Heart left ventricle (tissue), 13 donors: ENCODE measurements around the gene TENT4B.

Experiments used
- CTCF ChIP-seq, 12 donors: fragments of 200-600 bp; sonication (generic) in 4 of 12; IDR thresholded peaks; one replicate each; pipeline versions ENCODE4 v1.5.0 to v1.8.0; 2018 to 2022; ENCODE audit warnings: antibody characterized with exemption in 12 of 12, mild to moderate bottlenecking in 5 of 12
- POLR2A ChIP-seq, 2 donors: fragments of 450-650 bp; IDR thresholded peaks; one replicate each; pipeline ENCODE4 v1.6.1; 2017; ENCODE audit warnings: antibody characterized with exemption in 2 of 2, mild to moderate bottlenecking in 2 of 2, moderate library complexity in 2 of 2
- donor health status: ischemic (EF 13 %, LVEDD 7.1; RV severe dilation, severe dysfunction).
- donor health status: DM: no; HTN: yes; CAD: no.
- donor health status: DM: no; HTN: no; CAD: no.
- donor health status: ischemic (EF 25% LVEDD 6.9; RV normal size, moderate dysfunction).
- donor health status: ischemic (EF 25% LVEDD 5.7; RV mildly dilated, moderate dysfunction).
- donor health status: ischemic (EF 35%, LVEDD 5.7; RV mildly dilated, moderate dysfunction).
- donor health status: nonischemic (EF 11% LVEDD 7.7; RV severe dilation, severe dysfunction).
- donor health status: DM: yes; HTN: yes; CAD: no.
- donor health status: PGD.
- donor health status: ischemic (EF 29% LVEDD 5.4; RV normal size, mild dysfunction).
- donor health status: nonischemic (EF 23%, LVEDD 6.1; RV moderate dilation, normal function).

DNA sequence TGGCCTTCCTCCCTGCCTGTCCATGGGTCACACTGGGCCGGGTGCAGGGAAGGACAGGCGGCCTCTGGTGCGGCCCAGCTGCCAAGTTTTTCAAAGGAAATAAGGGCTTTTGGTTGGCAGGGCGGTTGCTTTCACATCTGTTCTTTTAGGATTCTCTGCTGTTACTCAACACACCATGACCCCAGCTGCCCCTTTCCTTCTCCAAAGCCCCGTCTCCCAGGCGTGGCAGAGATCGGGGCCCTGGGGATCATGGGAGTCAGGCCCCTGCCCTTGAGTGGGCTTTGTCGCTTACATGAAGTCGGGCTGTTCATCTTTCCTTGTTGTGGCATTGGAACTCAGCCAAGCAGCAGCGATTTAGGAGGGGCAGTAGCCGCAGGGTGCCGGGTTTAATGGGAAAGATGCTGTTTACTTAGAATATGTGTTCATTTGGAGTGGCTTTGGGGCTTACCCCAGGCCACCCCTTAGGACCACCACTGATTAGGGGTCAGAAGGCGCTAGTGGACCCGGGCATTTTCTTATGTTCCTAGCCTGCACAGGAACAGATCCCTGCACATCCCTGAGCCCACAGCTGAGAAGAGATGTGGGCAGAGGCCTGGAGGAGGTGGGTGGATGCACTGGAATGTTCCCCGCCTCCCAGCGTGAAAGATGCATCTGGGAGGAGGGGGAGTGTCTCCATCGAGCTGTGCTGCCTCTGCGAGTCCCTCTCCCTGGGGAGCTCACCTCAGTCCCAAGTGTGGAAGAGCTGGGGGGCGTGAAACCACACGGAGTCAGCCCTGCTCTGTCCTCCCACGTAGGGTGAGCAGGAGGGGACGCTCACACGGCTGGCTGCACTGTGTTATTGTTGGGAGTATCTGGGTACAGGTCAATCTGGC is 106.5 kb downstream of the TENT4B start:
- TF ChIP-seq CTCF (IDR thresholded peaks at IDR 0.05) (no peak), POLR2A (IDR thresholded peaks at IDR 0.05) (no peak)
